ENCODE measurements around the gene LRPAP1.

LRPAP1 gene

DNA sequence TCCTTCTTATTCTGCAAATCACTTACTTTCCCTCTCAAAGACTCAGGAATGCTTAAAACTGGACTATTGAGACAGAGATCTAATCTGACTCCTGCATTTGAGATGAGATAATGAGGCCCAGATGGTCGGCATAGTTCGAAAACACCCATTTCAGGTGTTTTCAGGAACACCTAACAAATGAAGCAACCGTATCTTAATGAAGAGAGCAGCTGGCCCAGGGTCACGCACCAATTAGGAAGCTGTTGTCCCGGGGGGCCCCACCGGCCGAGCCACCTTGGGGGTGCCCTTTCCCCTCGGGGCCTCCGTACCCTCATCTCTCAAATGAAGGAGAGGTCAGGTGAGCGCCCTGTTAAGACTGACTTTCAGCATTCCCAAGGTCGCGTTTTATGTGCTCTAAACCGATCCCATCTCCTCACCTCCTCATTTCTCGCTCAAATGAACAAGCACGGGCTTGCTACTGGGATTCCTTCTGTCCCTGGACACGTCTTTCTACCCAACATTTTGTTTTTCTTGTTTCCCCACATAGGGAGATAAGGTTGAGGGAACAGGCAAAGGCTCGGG is 824 bp downstream of the LRPAP1 start:
- no peak for DNase-seq (ENCODE audit: low spot score)

- DNase-seq (ENCODE audit: low spot score), result no peak
Observed at GRCh38 chr4:3530663-3531254, 1.5 kb downstream of the LRPAP1 start.

DNA sequence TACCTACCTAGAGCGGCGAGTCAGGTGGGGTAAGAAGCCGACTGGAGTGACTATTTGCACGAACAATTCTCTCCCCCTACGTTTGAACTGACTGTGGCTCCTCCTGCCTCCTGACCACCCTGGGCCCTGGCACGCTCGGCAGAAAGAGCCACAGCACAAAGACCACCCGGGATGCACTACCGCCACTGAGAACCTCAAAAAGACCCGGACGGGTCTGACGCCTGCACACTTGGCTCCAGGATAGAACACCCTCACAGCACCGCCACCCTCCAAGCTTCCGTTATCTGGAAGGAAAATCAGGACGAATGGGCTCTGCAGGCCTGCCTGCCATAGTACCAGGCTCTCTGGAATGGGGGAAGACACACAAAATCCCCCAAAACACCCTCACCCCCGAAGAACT is 2.2 kb downstream of the LRPAP1 start:
- DNase-seq (ENCODE audit: low spot score), result no peak

DNA sequence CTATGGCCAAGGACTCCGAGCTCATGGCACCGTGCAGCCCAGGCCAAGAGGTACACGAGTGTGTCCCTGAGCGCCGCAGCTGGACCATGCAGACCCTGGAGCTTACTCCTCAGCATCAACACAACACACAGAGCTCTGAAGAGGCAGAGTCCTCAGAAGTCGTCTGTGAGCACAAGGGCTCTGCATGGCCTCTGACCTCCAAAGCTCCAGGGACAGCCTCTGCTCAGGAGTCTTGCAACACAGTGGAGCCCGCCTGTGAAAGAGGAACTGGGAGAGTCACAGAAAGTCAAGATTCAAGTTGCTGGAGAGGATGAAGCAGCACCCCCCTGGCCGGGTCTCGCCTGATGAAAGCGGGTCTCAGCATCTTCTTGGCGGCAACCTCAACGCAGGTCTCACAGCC is 2.9 kb downstream of the LRPAP1 start:
- DNase-seq (ENCODE audit: low spot score), result no peak

- no peak for DNase-seq (ENCODE audit: low spot score)
Observed at GRCh38 chr4:3527914-3528876, 4.0 kb downstream of the LRPAP1 start.

- no peak for DNase-seq (ENCODE audit: low spot score)
Observed at GRCh38 chr4:3527101-3527913, 4.9 kb downstream of the LRPAP1 start.

DNA sequence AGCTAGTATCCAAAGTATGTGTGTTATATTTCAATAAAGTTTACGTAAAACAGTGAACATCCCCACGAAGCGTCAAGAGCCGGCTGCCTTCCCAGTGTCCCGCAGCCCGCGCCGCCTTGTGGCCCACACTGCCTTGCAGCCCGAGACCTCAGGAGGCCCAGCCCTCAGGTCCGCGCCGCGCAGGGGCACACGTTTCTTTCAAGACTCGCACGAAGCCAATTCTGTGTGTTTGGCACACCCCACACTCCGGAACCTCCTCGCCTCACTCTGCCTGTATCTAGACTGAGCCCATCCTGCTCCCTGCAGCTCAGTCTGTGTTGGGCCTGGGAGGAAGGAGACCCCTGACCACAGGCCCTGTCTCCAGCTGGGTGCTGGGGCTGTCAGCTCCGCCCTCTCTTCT is 5.8 kb downstream of the LRPAP1 start:
- DNase-seq (ENCODE audit: low spot score), result no peak

GRCh38 chr4:3525532-3526430 is 6.4 kb downstream of the LRPAP1 start:
- DNase-seq (ENCODE audit: low spot score), result no peak

DNA sequence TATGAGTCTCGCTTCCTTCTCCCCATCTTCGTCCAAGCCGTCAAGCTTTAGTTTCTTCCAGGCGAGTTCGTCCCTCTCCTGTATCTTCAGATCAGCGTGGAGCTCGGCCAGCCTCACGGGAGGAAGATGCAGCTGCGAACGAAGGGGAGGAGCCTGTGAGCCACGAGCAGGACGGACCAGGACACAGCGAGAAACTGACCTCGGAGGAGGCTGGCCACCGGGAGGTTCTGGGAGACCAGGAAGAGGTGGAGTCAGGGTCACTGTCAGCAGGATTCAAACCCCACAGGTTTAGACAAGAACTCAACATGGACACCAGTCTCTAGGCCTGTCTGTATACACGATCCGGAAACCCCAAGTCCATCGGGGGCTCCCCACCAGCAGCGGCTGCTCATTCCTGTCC is 7.3 kb downstream of the LRPAP1 start:
- DNase-seq (ENCODE audit: low spot score), result no peak

DNA sequence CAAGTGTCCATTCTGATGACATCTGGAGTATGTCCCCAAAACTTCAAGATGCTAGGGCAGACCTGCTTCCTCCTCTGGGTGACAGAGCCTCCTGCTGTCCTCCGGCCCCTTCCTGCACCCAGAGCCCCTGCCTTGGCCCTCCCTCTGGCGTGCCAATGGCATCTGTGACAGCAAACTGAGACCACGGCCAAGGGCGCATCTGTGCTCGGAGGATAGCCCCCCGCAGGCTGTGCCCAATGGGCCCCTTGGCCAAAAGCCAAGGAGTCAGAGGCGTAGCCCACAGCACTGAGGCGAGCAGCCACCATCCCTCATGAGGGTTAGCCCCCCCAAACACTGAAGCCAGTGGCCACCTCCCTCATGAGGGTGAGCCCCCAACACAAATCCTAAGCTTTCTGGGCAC is 7.9 kb downstream of the LRPAP1 start:
- DNase-seq (ENCODE audit: low spot score), result no peak

DNA sequence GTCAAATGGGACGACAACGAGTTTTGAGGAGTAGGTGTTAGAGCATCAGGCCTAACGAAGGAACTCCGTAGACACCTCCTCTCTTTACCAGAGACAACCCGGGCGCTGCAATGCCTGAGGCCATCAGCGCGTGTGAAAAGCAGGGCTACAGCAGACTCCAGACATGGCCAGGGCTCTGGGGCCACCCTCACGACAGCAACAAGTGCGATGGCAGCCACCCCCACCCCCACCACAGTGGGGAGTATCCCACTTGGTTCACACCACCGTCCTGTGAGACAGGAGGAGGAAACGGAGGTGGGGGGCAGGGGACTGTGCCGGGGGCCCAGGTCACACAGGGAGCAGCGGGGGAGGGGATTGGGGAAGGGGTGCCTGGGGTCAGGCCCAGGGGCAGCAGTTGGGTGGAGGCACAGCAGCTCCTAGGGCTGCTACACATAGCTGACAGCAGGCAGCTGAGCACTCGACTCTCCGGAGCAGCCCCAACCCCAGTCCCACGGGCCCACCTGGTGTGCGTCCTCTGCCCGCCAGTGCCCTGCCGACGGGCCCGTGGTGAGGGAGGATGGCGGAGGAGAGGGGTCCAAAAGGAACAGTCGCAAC is 8.5 kb downstream of the LRPAP1 start:
- no peak for DNase-seq (ENCODE audit: low spot score)

DNA sequence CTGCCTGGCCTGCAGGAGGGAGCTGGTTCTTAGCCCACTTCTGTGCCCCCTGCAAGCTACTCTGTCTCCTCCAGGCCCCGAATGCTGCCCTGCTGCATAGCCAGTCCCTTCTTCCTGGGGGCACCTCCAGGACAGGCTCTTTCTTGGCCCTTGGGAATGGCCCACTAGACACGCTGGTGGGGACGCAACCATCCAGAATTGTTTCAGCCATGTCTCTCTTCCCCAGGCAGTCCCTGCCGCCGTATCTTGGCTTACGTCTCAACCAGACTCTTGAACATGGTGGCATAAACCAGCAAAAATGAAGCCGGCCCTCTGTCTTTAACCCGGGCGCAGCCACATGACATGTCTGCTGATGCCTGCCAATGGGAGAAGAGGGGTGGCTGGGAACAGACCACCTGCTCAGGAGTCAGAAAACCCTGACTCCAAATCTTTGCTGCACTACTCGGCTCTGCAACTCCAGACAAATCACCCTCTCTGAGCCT is 9.0 kb downstream of the LRPAP1 start:
- DNase-seq (ENCODE audit: low spot score), result no peak

DNA sequence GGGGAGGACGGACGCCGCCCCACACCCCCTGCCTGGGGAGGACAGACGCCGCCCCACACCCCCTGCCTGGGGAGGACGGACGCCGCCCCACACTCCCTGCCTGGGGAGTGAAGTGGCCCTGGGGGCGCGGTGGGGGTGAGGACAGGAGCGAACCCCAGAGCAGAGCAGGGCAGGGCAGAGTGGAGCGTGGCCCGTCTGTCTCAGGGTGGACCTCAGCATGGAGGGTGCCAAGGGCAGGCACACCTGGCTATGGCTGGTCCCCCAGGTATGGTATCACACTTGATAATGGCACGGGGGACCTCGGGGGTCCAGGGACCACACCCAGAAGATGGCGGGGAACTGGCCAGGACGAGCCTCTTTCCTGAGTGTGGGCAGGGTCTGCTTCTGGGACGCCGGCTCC is 9.6 kb downstream of the LRPAP1 start:
- DNase-seq (ENCODE audit: low spot score), result no peak

- DNase-seq (ENCODE audit: low spot score), result no peak
Observed at GRCh38 chr4:3522326-3522640, 9.9 kb downstream of the LRPAP1 start.

DNA sequence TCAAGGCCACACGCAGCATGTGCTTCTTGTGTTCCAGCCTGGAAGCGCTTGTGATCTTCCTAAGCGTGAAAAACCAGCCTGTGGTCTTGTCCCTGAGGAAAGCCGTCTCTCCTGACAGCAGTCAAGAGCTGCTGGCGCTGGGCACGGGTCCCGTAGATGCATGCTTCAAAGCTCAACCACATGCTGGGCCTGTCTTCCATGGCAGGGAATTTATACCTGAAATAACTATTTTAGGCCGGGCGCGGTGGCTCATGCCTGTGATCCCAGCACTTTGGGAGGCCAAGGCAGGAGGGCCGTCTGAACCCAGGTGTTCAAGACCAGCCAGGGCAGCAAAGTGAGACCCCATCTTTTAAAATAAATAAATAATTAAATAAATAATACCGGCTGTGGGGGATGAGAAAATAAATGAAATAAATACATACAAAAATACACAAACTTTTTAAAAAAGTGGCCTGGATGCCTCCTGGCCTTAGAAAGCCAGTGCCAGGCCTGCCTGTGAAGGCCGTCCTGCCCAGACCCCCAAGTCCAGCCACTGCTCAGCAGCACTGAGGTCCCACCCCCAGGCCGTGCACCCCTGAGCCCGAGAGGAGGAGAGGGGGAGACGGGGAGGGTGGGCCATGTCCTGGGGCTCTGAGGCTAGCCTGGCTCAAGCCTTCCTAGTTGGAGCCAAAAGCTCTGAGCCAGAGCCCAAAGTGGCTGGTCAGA is 10.4 kb downstream of the LRPAP1 start:
- no peak for DNase-seq (ENCODE audit: low spot score)

GRCh38 chr4:3520796-3521600 is 11.2 kb downstream of the LRPAP1 start:
- DNase-seq (ENCODE audit: low spot score), result no peak

GRCh38 chr4:3520276-3520675 is 11.9 kb downstream of the LRPAP1 start:
- DNase-seq (ENCODE audit: low spot score), result no peak

- DNase-seq (ENCODE audit: low spot score), result no peak
Observed at GRCh38 chr4:3519468-3520264, 12.6 kb downstream of the LRPAP1 start.

DNA sequence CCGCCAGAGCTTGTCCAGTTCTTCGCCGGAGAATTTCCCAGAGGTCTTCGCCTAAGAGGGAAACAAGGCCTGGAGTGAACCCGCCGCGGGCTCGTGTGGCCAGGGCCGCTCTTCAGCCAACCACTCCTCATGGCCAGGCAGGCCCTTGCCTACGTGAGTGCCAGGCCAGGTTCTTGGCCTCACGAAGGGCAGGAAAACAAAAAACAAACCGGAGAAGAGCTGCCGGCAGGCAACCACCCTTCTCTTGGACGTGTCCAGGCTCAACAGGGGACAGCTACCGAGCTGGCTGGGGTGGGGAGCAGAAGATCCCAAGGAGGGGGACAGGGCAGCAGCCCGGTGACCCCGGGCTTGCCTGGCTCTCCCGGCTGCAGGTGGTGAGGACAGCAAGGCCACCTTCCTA is 13.3 kb downstream of the LRPAP1 start:
- no peak for DNase-seq (ENCODE audit: low spot score)
